Esophagus muscularis mucosa (tissue), 3 donors: ENCODE data around the gene RAB6A.
"Not testable (repeated sequence)": the region's sequence is repeated elsewhere in the genome, so short reads cannot be mapped to it uniquely, and the experiment has no call there.

ENCODE experiments used
- CTCF ChIP-seq, 3 experiments: fragments of 200-600 bp in 2 of 3; fragments of 450-650 bp in 1 of 3; sonication (generic) in 2 of 3; IDR thresholded peaks; one replicate each; pipeline ENCODE4 v1.5.1; 2017 to 2019; ENCODE audit warnings: antibody characterized with exemption in 3 of 3, mild to moderate bottlenecking in 2 of 3, moderate library complexity in 1 of 3
- POLR2A ChIP-seq: fragments of 450-650 bp; IDR thresholded peaks from one replicate; pipeline ENCODE4 v1.6.1; 2017; ENCODE audit warnings: antibody characterized with exemption, moderate library complexity, mild to moderate bottlenecking, low read depth
- POLR2AphosphoS5 ChIP-seq, 2 donors: sonication (generic); formaldehyde crosslinking; IDR thresholded peaks; one replicate each; pipeline ENCODE4 v1.6.1; 2017; ENCODE audit warnings: antibody characterized with exemption in 2 of 2

GRCh38 chr11:73750862-73751261 lies 10.0 kb downstream of the RAB6A start:
- TF ChIP-seq CTCF (IDR thresholded peaks at IDR 0.05); POLR2AphosphoS5 (IDR thresholded peaks at IDR 0.05); POLR2A: not testable (repeated sequence)
